AG08395 (cell line): ENCODE data around the gene CAMK4.

Experiments used
- DNase-seq: peaks from one replicate; pipeline ENCODE4 v3.0.0; 2012; ENCODE audit warnings: mixed read lengths, low spot score

CAMK4 gene

GRCh38 chr5:111229221-111229835, 5.1 kb downstream of the CAMK4 start:
- DNase-seq = no peak

GRCh38 chr5:111229871-111230810, 6.0 kb downstream of the CAMK4 start:
- no peak for DNase-seq

- no peak for DNase-seq
These were observed 6.9 kb downstream of the CAMK4 start for GRCh38 chr5:111231119-111231518.

- DNase-seq = no peak
These were observed 8.3 kb downstream of the CAMK4 start for GRCh38 chr5:111232311-111233051.

GRCh38 chr5:111233052-111233374, 8.8 kb downstream of the CAMK4 start:
- DNase-seq = no peak

- no peak for DNase-seq
These were observed 9.9 kb downstream of the CAMK4 start for GRCh38 chr5:111234125-111234524.

GRCh38 chr5:111235635-111236034, 11.5 kb downstream of the CAMK4 start:
- no peak for DNase-seq

GRCh38 chr5:111236348-111236747, 12.2 kb downstream of the CAMK4 start:
- DNase-seq = no peak

GRCh38 chr5:111236995-111237394, 12.8 kb downstream of the CAMK4 start:
- no peak for DNase-seq

GRCh38 chr5:111237470-111237869, 13.3 kb downstream of the CAMK4 start:
- no peak for DNase-seq

- no peak for DNase-seq
These were observed 14.4 kb downstream of the CAMK4 start for GRCh38 chr5:111238431-111239225.

GRCh38 chr5:111241696-111242095, 17.5 kb downstream of the CAMK4 start:
- DNase-seq = no peak

GRCh38 chr5:111242606-111243005, 18.4 kb downstream of the CAMK4 start:
- no peak for DNase-seq

- no peak for DNase-seq
These were observed 19.1 kb downstream of the CAMK4 start for GRCh38 chr5:111243318-111243717.

- DNase-seq = no peak
These were observed 21.5 kb downstream of the CAMK4 start for GRCh38 chr5:111245654-111246053.

- DNase-seq = no peak
These were observed 22.3 kb downstream of the CAMK4 start for GRCh38 chr5:111246459-111246858.

GRCh38 chr5:111248571-111248970, 24.4 kb downstream of the CAMK4 start:
- DNase-seq = no peak

GRCh38 chr5:111251921-111252320, 27.7 kb downstream of the CAMK4 start:
- DNase-seq = no peak

GRCh38 chr5:111252799-111253545, 28.8 kb downstream of the CAMK4 start:
- no peak for DNase-seq

GRCh38 chr5:111254613-111255012, 30.4 kb downstream of the CAMK4 start:
- no peak for DNase-seq

- DNase-seq = no peak
These were observed 31.0 kb downstream of the CAMK4 start for GRCh38 chr5:111255169-111255568.
